Tibial nerve (tissue), 4 donors: ENCODE results near the gene SMAD6. TPM values are rescaled to one million over a fixed set of nuclear protein-coding genes. Genes with fewer than 3 reads are reported as not detected.

Experiments
- DNase-seq, 2 donors: peaks; one replicate each; pipeline ENCODE4 v3.0.0-alpha.2; 2019; ENCODE audit warnings: low spot score in 2 of 2
- H3K27ac ChIP-seq, 4 donors: fragments of 200-600 bp; sonication (generic) in 3 of 4; one replicate each; pipeline ENCODE4 v1.5.1; 2017 to 2019; ENCODE audit warnings: mild to moderate bottlenecking in 1 of 4
- H3K27me3 ChIP-seq, 2 donors: fragments of 200-600 bp; sonication (generic) in 1 of 2; one replicate each; pipeline versions ENCODE4 v1.5.1 to v1.6.0; 2017 to 2019
- H3K36me3 ChIP-seq, 3 donors: fragments of 200-600 bp; sonication (generic); one replicate each; pipeline ENCODE4 v1.5.1; 2018 to 2019
- H3K4me1 ChIP-seq, 4 donors: fragments of 200-600 bp; sonication (generic) in 3 of 4; one replicate each; pipeline ENCODE4 v1.5.1; 2017 to 2019
- H3K4me3 ChIP-seq, 4 donors: fragments of 200-600 bp; sonication (generic) in 3 of 4; one replicate each; pipeline ENCODE4 v1.5.1; 2017 to 2019; ENCODE audit warnings: mild to moderate bottlenecking in 1 of 4, moderate library complexity in 1 of 4
- H3K9me3 ChIP-seq, 4 donors: fragments of 200-600 bp; sonication (generic) in 3 of 4; one replicate each; pipeline ENCODE4 v1.5.1; 2017 to 2019
- EP300 ChIP-seq, 2 donors: sonication (generic); formaldehyde crosslinking; IDR thresholded peaks; one replicate each; pipeline ENCODE4 v1.6.1; 2017; ENCODE audit warnings: antibody characterized with exemption in 2 of 2, mild to moderate bottlenecking in 1 of 2
- POLR2A ChIP-seq, 2 donors: fragments of 450-650 bp; IDR thresholded peaks; one replicate each; pipeline ENCODE4 v1.6.1; 2017; ENCODE audit warnings: antibody characterized with exemption in 2 of 2, mild to moderate bottlenecking in 2 of 2, moderate library complexity in 2 of 2
- WGBS, 2 donors: methylation state at CpG; one replicate each; pipeline ENCODE4 v1.1.5; 2018; 5-methylcytosine and 5-hydroxymethylcytosine counted together
- total RNA-seq, 4 donors: library from RNA; depleted of rRNA; stranded (reverse); fragments of >200 nt; gene quantifications; one replicate each; pipeline ENCODE4 v1.1.0, GENCODE V29; 2016
- TF ChIP-seq, protein P1 (sequence below), 5 experiments: fragments of 200-600 bp in 3 of 5; fragments of 450-650 bp in 2 of 5; sonication (generic) in 3 of 5; IDR thresholded peaks; one replicate each; pipeline ENCODE4 v1.5.1; 2016 to 2019; ENCODE audit warnings: antibody characterized with exemption in 5 of 5, mild to moderate bottlenecking in 3 of 5, moderate library complexity in 2 of 5

SMAD6 gene
- total RNA-seq, 4 donors from 2014 or later = 41.9 to 57.2 (median 48.6) TPM

DNA sequence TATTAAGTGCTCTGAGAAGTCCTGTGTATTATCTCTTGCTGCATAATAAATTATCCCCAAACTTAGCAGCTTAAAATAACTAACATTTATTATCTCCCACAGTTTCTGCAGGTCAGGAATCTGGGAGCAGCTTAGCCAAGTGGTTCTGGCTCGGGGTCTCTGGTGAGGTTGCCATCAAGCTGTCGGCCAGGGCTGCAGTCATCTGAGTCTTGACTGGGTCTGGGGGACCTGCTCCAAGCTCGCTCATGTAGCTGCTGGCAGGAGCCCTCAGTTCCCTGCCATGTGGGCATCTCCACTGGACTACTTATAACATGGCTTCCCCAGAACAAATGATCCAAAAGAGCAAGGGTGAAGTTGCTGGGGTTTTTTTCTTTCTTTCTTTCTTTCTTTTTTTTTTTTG, 80.7 kb downstream of the SMAD6 start:
- TF ChIP-seq, protein P1, sequence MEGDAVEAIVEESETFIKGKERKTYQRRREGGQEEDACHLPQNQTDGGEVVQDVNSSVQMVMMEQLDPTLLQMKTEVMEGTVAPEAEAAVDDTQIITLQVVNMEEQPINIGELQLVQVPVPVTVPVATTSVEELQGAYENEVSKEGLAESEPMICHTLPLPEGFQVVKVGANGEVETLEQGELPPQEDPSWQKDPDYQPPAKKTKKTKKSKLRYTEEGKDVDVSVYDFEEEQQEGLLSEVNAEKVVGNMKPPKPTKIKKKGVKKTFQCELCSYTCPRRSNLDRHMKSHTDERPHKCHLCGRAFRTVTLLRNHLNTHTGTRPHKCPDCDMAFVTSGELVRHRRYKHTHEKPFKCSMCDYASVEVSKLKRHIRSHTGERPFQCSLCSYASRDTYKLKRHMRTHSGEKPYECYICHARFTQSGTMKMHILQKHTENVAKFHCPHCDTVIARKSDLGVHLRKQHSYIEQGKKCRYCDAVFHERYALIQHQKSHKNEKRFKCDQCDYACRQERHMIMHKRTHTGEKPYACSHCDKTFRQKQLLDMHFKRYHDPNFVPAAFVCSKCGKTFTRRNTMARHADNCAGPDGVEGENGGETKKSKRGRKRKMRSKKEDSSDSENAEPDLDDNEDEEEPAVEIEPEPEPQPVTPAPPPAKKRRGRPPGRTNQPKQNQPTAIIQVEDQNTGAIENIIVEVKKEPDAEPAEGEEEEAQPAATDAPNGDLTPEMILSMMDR (IDR thresholded peaks at IDR 0.05) = no peak
- TF ChIP-seq EP300 (IDR thresholded peaks at IDR 0.05) (no peak), POLR2A (IDR thresholded peaks at IDR 0.05) (no peak)
- Histone ChIP-seq H3K27ac (no peak overlapping the region), H3K27me3 (no peaks in the 10 kb centered on the region), H3K9me3 (no peaks in the 10 kb centered on the region), H3K4me3 (no peak overlapping the region), H3K4me1 (peaks cover 0 to 20% (median 3%) of the 10 kb centered on the region in 4 donors), H3K36me3 (peaks cover 0 to 21% (median 0%) of the 10 kb centered on the region in 3 donors)
- 79 to 90% methylated on average over 3 of the region's 3 CpGs for WGBS, 2 donors
- no peak for DNase-seq

DNA sequence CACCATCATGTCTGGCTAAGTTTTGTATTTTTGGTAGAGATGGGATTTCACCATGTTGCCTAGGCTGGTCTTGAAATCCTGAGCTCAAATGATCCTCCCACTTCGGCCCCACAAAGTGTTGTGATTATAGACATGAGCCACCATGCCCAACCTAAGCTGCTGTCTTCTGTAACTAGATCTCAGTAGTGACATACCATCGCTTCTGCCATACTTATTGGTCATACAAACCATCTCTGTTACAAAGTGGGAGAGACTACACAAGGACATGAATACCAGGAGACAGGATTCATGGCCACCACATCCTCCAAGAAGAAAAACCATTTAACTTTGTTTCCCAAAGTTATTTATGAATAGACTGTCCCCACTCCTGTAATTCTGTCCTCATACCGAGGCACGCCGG, 81.3 kb downstream of the SMAD6 start:
- 89 to 93% methylated on average over 5 of the region's 5 CpGs for WGBS, 2 donors
- H3K4me1 ChIP-seq = peaks cover 0 to 20% (median 3%) of the 10 kb centered on the region in 4 donors
- TF ChIP-seq, protein P1 (IDR thresholded peaks at IDR 0.05) = no peak
- no peak for TF ChIP-seq POLR2A (IDR thresholded peaks at IDR 0.05)
- no peak for TF ChIP-seq EP300 (IDR thresholded peaks at IDR 0.05)
- no peak overlapping the region for H3K4me3 ChIP-seq
- H3K27me3 ChIP-seq = no peaks in the 10 kb centered on the region
- DNase-seq = no peak
- peaks cover 0 to 21% (median 0%) of the 10 kb centered on the region in 3 donors for H3K36me3 ChIP-seq
- no peaks in the 10 kb centered on the region for H3K9me3 ChIP-seq
- H3K27ac ChIP-seq = no peak overlapping the region

DNA sequence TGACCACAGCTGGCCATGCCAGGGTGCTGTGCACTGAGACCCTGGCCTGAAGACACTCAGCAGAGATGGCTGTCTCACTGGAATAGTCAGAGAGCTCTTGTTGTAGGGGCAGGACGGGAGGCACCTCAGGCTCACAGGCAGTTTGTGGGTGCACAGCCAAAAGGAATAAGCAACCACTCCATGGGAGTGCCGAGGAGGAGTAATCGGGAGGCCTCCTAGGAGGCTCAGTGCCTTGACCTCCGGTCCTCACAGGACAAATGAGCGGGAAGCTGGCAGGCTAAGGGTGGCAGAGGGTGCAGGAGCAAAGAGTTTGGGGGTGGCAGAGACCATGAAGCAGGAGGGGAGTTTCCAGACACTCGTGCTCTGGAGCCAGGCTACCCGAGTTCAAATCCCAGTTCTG, 81.7 kb downstream of the SMAD6 start:
- no peaks in the 10 kb centered on the region for H3K9me3 ChIP-seq
- no peak for DNase-seq
- WGBS, 2 donors = 86 to 92% methylated on average over 5 to 7 of the region's 7 CpGs
- peaks cover 0 to 20% (median 3%) of the 10 kb centered on the region in 4 donors for H3K4me1 ChIP-seq
- no peak overlapping the region for H3K4me3 ChIP-seq
- peaks cover 0 to 21% (median 0%) of the 10 kb centered on the region in 3 donors for H3K36me3 ChIP-seq
- no peak overlapping the region for H3K27ac ChIP-seq
- TF ChIP-seq, protein P1 (IDR thresholded peaks at IDR 0.05) = no peak
- TF ChIP-seq EP300 (IDR thresholded peaks at IDR 0.05) (no peak), POLR2A (IDR thresholded peaks at IDR 0.05) (no peak)
- H3K27me3 ChIP-seq = no peaks in the 10 kb centered on the region

DNA sequence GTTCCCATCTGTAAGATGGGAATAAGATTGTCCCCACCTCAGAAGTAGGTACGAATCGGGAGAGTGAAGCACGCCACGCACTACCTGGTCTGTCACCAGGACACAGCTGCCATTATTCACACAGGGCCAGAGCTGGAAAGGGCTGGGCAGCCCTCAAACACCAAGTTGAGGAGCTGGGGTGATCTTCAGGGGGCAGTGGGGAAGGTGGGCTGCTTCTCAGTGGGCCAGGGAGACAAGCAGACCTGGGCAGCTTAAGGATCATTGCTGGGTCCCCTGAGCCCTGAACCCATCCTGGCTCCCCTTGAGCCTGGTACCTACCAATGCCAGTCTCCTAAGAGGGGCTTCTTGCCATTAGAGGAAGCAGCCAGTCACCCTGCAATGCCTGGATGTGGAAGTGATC, 82.1 kb downstream of the SMAD6 start:
- TF ChIP-seq, protein P1 (IDR thresholded peaks at IDR 0.05) = no peak
- TF ChIP-seq EP300 (IDR thresholded peaks at IDR 0.05) (no peak), POLR2A (IDR thresholded peaks at IDR 0.05) (no peak)
- WGBS, 2 donors = 95 to 96% methylated on average over 4 of the region's 4 CpGs
- peaks cover 0 to 21% (median 0%) of the 10 kb centered on the region in 3 donors for H3K36me3 ChIP-seq

DNA sequence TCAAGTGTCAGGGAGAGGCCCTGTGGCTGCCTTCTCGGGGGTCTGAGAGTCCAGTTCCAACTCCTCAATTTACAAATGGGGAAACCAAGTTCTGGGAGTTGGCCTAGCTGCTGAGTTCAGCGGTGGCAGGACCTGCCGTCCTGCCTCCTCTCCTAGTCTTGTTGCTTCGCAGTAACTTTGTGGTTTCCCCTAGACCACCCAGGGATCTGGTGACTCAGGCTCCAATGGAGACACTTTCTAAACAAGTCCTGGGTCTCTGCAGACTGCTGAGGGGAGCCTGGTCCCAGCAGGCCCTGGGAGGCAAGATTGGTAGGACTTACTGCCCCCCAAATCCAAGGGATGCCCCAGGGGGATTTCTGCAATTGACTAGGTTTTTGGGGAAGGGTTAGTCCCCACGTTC, 83.6 kb downstream of the SMAD6 start:
- peaks cover 0 to 21% (median 0%) of the 10 kb centered on the region in 3 donors for H3K36me3 ChIP-seq
- H3K27ac ChIP-seq = no peak overlapping the region
- DNase-seq = no peak
- peaks cover 0 to 22% (median 10%) of the 10 kb centered on the region in 4 donors for H3K4me1 ChIP-seq
- WGBS, 2 donors = 75 to 83% methylated on average over 1 to 5 of the region's 5 CpGs
- no peaks in the 10 kb centered on the region for H3K9me3 ChIP-seq
- TF ChIP-seq, protein P1 (IDR thresholded peaks at IDR 0.05) = no peak
- H3K4me3 ChIP-seq = no peak overlapping the region
- no peaks in the 10 kb centered on the region for H3K27me3 ChIP-seq

More for the DNA sequence above, 82.1 kb downstream of the SMAD6 start:
- H3K4me3 ChIP-seq = no peak overlapping the region
- no peak overlapping the region for H3K27ac ChIP-seq
- DNase-seq = no peak
- H3K9me3 ChIP-seq = no peaks in the 10 kb centered on the region
- peaks cover 0 to 20% (median 4%) of the 10 kb centered on the region in 4 donors for H3K4me1 ChIP-seq
- no peaks in the 10 kb centered on the region for H3K27me3 ChIP-seq
